GM12878 (cell line): ENCODE data around the gene LRP1B. TPM values are rescaled to one million over a fixed set of nuclear protein-coding genes. Genes with fewer than 3 reads are reported as not detected.

Experiments
- ATAC-seq: fragments of 200-7000 bp; cut with Tn5 transposase; 3 replicates; pipeline ENCODE4 v1.9.1; 2020; ENCODE audit warnings: mild to moderate bottlenecking, moderate library complexity
- BruUV-seq: library from RNA; stranded (reverse); fragments of 400-500 nt; replicated peaks from 2 replicates; lab custom pipeline; 2021; lab: Mats Ljungman, UMichigan
- CTCF ChIA-PET: fragments of 300-600 bp; sonication (Branson Sonifier 250); formaldehyde crosslinking; extraction: SDS; loops from one replicate; lab custom pipeline; 2021; ENCODE audit warnings: inconsistent platforms; lab: Yijun Ruan, JAX
- POLR2A ChIA-PET: fragments of 350-600 bp; formaldehyde crosslinking; extraction: SDS; loops from one replicate; lab custom pipeline; 2021; ENCODE audit warnings: inconsistent platforms; lab: Charles Lee
- RAD21 ChIA-PET: fragments of 300-600 bp; sonication (Branson Sonifier 250); formaldehyde crosslinking; loops from one replicate; lab custom pipeline; 2023; ENCODE audit warnings: antibody characterized with exemption; ENCODE audit not compliant: unreplicated experiment; lab: Charles Lee
- SMC1A ChIA-PET: fragments of 300-600 bp; sonication (Branson Sonifier 250); formaldehyde crosslinking; loops from one replicate; lab custom pipeline; 2023; ENCODE audit not compliant: unreplicated experiment, uncharacterized antibody; lab: Charles Lee
- DNase-seq: peaks from one replicate; pipeline ENCODE4 v3.0.0-alpha.2; 2011; ENCODE audit warnings: low read depth, low spot score
- FAIRE-seq: peaks from 3 replicates; lab custom pipeline; 2011; peaks lifted over from hg19 to GRCh38; lab: Jason Lieb, UNC
- H2AFZ ChIP-seq: 2 replicates; pipeline ENCODE4 v1.6.0; 2011; ENCODE audit warnings: low read depth, low read length, control low read depth; ENCODE audit not compliant: control insufficient read depth
- H3K27ac ChIP-seq: 2 replicates; pipeline ENCODE4 v1.5.1; 2011; ENCODE audit warnings: control low read depth; ENCODE audit not compliant: control insufficient read depth, insufficient read depth
- H3K27me3 ChIP-seq, 2 experiments: replicated peaks in 1 of 2; 2 replicates each; pipeline versions ENCODE4 v1.6.0 to v1.6.1; 2011; ENCODE audit warnings: low read length in 1 of 2; ENCODE audit not compliant: control insufficient read depth in 2 of 2, insufficient read depth in 2 of 2
- H3K36me3 ChIP-seq, 2 experiments: 2 replicates each; pipeline ENCODE4 v1.5.1; 2011; ENCODE audit warnings: low read length in 1 of 2; ENCODE audit not compliant: control insufficient read depth in 2 of 2, insufficient read depth in 2 of 2
- H3K4me1 ChIP-seq: 2 replicates; pipeline ENCODE4 v1.6.1; 2011; ENCODE audit warnings: mild to moderate bottlenecking, low read length, moderate library complexity, mixed read lengths; ENCODE audit not compliant: control insufficient read depth, insufficient read depth
- H3K4me2 ChIP-seq: 2 replicates; pipeline ENCODE4 v1.6.0; 2011; ENCODE audit warnings: control low read depth; ENCODE audit not compliant: control insufficient read depth, insufficient read depth
- H3K4me3 ChIP-seq: fragments of 200-600 bp; sonication (generic); 2 replicates; pipeline ENCODE4 v1.5.1; 2016
- H3K79me2 ChIP-seq: 2 replicates; pipeline ENCODE4 v1.6.0; 2011; ENCODE audit warnings: low read length; ENCODE audit not compliant: control insufficient read depth, insufficient read depth
- H3K9ac ChIP-seq: 2 replicates; pipeline ENCODE4 v1.8.0; 2011; ENCODE audit warnings: low read length, control low read depth, mixed read lengths; ENCODE audit not compliant: control insufficient read depth, insufficient read depth
- H3K9me3 ChIP-seq: replicated peaks from 3 replicates; pipeline ENCODE4 v1.5.1; 2011; ENCODE audit warnings: mild to moderate bottlenecking, low read length; ENCODE audit not compliant: control insufficient read depth, insufficient read depth
- H4K20me1 ChIP-seq: 2 replicates; pipeline ENCODE4 v1.6.0; 2011; ENCODE audit not compliant: control insufficient read depth, insufficient read depth
- ASH2L ChIP-seq: fragments of 300-600, 200-600 bp; sonication (generic); IDR thresholded peaks from 2 replicates; pipeline ENCODE4 v1.6.1; 2017; ENCODE audit warnings: low read depth, mild to moderate bottlenecking, borderline replicate concordance
- ATF2 ChIP-seq: IDR thresholded peaks from 2 replicates; pipeline ENCODE4 v1.6.1; 2012; ENCODE audit warnings: low read length, inconsistent platforms
- ATF7 ChIP-seq: fragments of 450-650 bp; IDR thresholded peaks from 2 replicates; pipeline ENCODE4 v1.6.1; 2016; ENCODE audit warnings: low read depth, mild to moderate bottlenecking
- BACH1 ChIP-seq: fragments of 450-650 bp; IDR thresholded peaks from 2 replicates; pipeline ENCODE4 v1.6.1; 2017; ENCODE audit warnings: mild to moderate bottlenecking, borderline replicate concordance
- EED ChIP-seq: sonication (generic); IDR thresholded peaks from 2 replicates; pipeline ENCODE4 v1.6.1; 2016; ENCODE audit warnings: antibody characterized with exemption, low read depth
- EP300 ChIP-seq, 2 experiments: fragments of 150-350 bp in 1 of 2; IDR thresholded peaks; 2 replicates each; pipeline ENCODE4 v1.6.1; 2011 to 2012; ENCODE audit warnings: low read depth in 2 of 2, low read length in 2 of 2, borderline replicate concordance in 1 of 2, improper control_type of control experiment in 1 of 2, inconsistent platforms in 1 of 2; ENCODE audit not compliant: control insufficient read depth in 1 of 2
- FOXM1 ChIP-seq: IDR thresholded peaks from 2 replicates; pipeline ENCODE4 v1.6.1; 2012; ENCODE audit warnings: low read depth, mild to moderate bottlenecking, inconsistent platforms, low read length, moderate library complexity
- MAX ChIP-seq: IDR thresholded peaks from 2 replicates; pipeline ENCODE4 v1.6.1; 2012; ENCODE audit warnings: low read depth, low read length, improper control_type of control experiment
- NKRF ChIP-seq: fragments of 450-650 bp; conservative IDR thresholded peaks from 2 replicates; pipeline ENCODE4 v1.6.1; 2017; ENCODE audit warnings: mild to moderate bottlenecking, moderate library complexity
- PML ChIP-seq: IDR thresholded peaks from 2 replicates; pipeline ENCODE4 v1.6.1; 2012; ENCODE audit warnings: low read length, inconsistent platforms
- SIX5 ChIP-seq: IDR thresholded peaks from 2 replicates; pipeline ENCODE4 v1.6.1; 2011; ENCODE audit warnings: mild to moderate bottlenecking, low read depth, low read length, moderate library complexity; ENCODE audit not compliant: severe bottlenecking
- SMAD5 ChIP-seq: IDR thresholded peaks from 2 replicates; pipeline ENCODE4 v1.6.1; 2016; ENCODE audit warnings: antibody characterized with exemption, low read depth
- SMARCA5 ChIP-seq: fragments of 450-650 bp; IDR thresholded peaks from 2 replicates; pipeline ENCODE4 v1.6.1; 2017; ENCODE audit warnings: mild to moderate bottlenecking
- SREBF2 ChIP-seq: IDR thresholded peaks from 2 replicates; pipeline ENCODE4 v1.6.1; 2012; ENCODE audit warnings: mild to moderate bottlenecking, low read length
- SUZ12 ChIP-seq: fragments of 200-600 bp; sonication (generic); IDR thresholded peaks from one replicate; pipeline ENCODE4 v1.6.1; 2018; ENCODE audit warnings: antibody characterized with exemption, mild to moderate bottlenecking; ENCODE audit not compliant: unreplicated experiment
- WRNIP1 ChIP-seq: IDR thresholded peaks from 2 replicates; pipeline ENCODE4 v1.6.1; 2011; ENCODE audit warnings: low read depth, low read length, improper control_type of control experiment, borderline replicate concordance
- YY1 ChIP-seq: IDR thresholded peaks from 2 replicates; pipeline ENCODE4 v1.6.1; 2011; ENCODE audit warnings: low read depth, mild to moderate bottlenecking, low read length
- ZNF687 ChIP-seq: fragments of 450-650 bp; IDR thresholded peaks from 2 replicates; pipeline ENCODE4 v1.6.1; 2017; ENCODE audit warnings: mild to moderate bottlenecking, moderate library complexity
- WGBS: methylation state at CpG from one replicate; pipeline ENCODE4 v1.1.6; 2016; ENCODE audit warnings: low lambda C conversion rate; ENCODE audit not compliant: insufficient replicate concordance, insufficient coverage; ENCODE audit errors: missing lambda C conversion rate; 5-methylcytosine and 5-hydroxymethylcytosine counted together
- in situ Hi-C: fragments of 300-500 bp; cut with MboI; formaldehyde crosslinking; loops from 9 replicates; pipeline ENCODE4 v1.14.3; 2018; ENCODE audit warnings: mixed read lengths
- intact Hi-C: fragments of 100-400 bp; cut with micrococcal nuclease; formaldehyde crosslinking; loops from one replicate; pipeline ENCODE4 v1.14.2; 2022; ENCODE audit not compliant: unreplicated experiment
- polyA plus RNA-seq, 11 experiments: library from polyadenylated mRNA; depleted of rRNA in 4 of 11; unstranded in 6 of 11; stranded (reverse) in 5 of 11; fragments of >200 nt; fragmentation: Nextera tagmentation in 4 of 11; fragmentation: Illumina TruSeq in 1 of 11; extraction: Ambion mirVana in 4 of 11; extraction: Trizol in 1 of 11; gene quantifications; 1 replicate in 1 of 11; 2 replicates in 10 of 11; pipeline versions ENCODE4 v1.2.1 to v1.2.3, GENCODE V29; 2011 to 2016; ENCODE audit warnings: inconsistent platforms in 2 of 11, missing spikeins in 2 of 11, low read depth in 1 of 11
- total RNA-seq, 4 experiments: library from RNA; depleted of rRNA in 3 of 4; stranded (reverse); fragments of >200 nt in 3 of 4; fragmentation: Illumina TruSeq in 1 of 4; extraction: Trizol in 1 of 4; gene quantifications; 2 replicates each; pipeline versions ENCODE4 v1.2.1 to v1.2.3, GENCODE V29; 2013 to 2021

Gene LRP1B
- total and polyA plus RNA-seq, 10 of the 15 experiments (the other 5 are each of a cell fraction or from before 2014, with no cell fraction given), result under 0.01 to 0.06 (median 0.03) TPM; not detected in 5

GRCh38 chr2:142076317-142076716, 54.5 kb downstream of the LRP1B start:
- no peaks in the 10 kb centered on the region for H3K36me3 ChIP-seq
- intact Hi-C loops, result no loop called here
- no peak overlapping the region for H2AFZ ChIP-seq
- H3K27me3 ChIP-seq, result no peaks in the 10 kb centered on the region
- TF ChIP-seq SIX5 (no peak), SREBF2 (no peak), SMAD5 (no peak), SUZ12 (no peak), SMARCA5 (no peak), BACH1 (no peak), MAX (no peak), WRNIP1 (no peak), ATF2 (no peak), ASH2L (no peak), EP300 (IDR thresholded peaks at IDR 0.05; ENCODE audit: borderline replicate concordance in 1 of 2, control insufficient read depth in 1 of 2, low read depth in 2 of 2, low read length in 2 of 2) (no peak), PML (no peak), YY1 (no peak), NKRF (no peak), EED (no peak), FOXM1 (no peak), ZNF687 (no peak), ATF7 (no peak)
- no peak for DNase-seq
- H3K4me2 ChIP-seq, result no peak overlapping the region
- ATAC-seq, result no peak
- RAD21 ChIA-PET, result no interaction called here
- H3K4me3 ChIP-seq, result no peak overlapping the region
- H3K27ac ChIP-seq, result no peak overlapping the region
- POLR2A ChIA-PET, result no interaction called here
- in situ Hi-C loops, result no loop called here
- H3K4me1 ChIP-seq, result no peaks in the 10 kb centered on the region
- no peaks in the 10 kb centered on the region for H3K79me2 ChIP-seq
- no peaks in the 10 kb centered on the region for H4K20me1 ChIP-seq
- H3K9me3 ChIP-seq, result no peaks in the 10 kb centered on the region
- 0% methylated on average over 2 of the region's 2 CpGs for WGBS
- no TSS peak for BruUV-seq
- SMC1A ChIA-PET, result interaction anchor here (1.0 kb wide), 1 partner anchor 11 kb away, joined by 3 read pairs; no protein-coding TSS in a partner anchor
- CTCF ChIA-PET, result no interaction called here
- H3K9ac ChIP-seq, result no peak overlapping the region
- no peak for FAIRE-seq
